GM18858 (cell line): ENCODE data around the gene AUTS2.

Experiments
- ATAC-seq: cut with Tn5 transposase; IDR thresholded peaks from one replicate; pipeline ENCODE4 v1.9.1; 2021; ENCODE audit not compliant: unreplicated experiment

Gene AUTS2

GRCh38 chr7:69922026-69922803 is 323.9 kb downstream of the AUTS2 start:
- peak; percentile 81 for ATAC-seq

GRCh38 chr7:69927461-69927860 is 329.2 kb downstream of the AUTS2 start:
- no peak for ATAC-seq

- ATAC-seq = no peak
Observed at GRCh38 chr7:69928621-69929020, 330.3 kb downstream of the AUTS2 start.

GRCh38 chr7:69929622-69930021 is 331.3 kb downstream of the AUTS2 start:
- no peak for ATAC-seq

- ATAC-seq = no peak
Observed at GRCh38 chr7:69932034-69932628, 333.9 kb downstream of the AUTS2 start.

GRCh38 chr7:69934144-69934903 is 336.0 kb downstream of the AUTS2 start:
- ATAC-seq = no peak

GRCh38 chr7:69935107-69935506 is 336.8 kb downstream of the AUTS2 start:
- no peak for ATAC-seq

GRCh38 chr7:69937097-69937496 is 338.8 kb downstream of the AUTS2 start:
- ATAC-seq = no peak

GRCh38 chr7:69939317-69939716 is 341.0 kb downstream of the AUTS2 start:
- no peak for ATAC-seq

GRCh38 chr7:69941077-69941651 is 342.9 kb downstream of the AUTS2 start:
- no peak for ATAC-seq

GRCh38 chr7:69942573-69942972 is 344.3 kb downstream of the AUTS2 start:
- ATAC-seq = no peak

- ATAC-seq = no peak
Observed at GRCh38 chr7:69946901-69947300, 348.6 kb downstream of the AUTS2 start.

- no peak for ATAC-seq
Observed at GRCh38 chr7:69947998-69948397, 349.7 kb downstream of the AUTS2 start.

GRCh38 chr7:69949122-69949521 is 350.8 kb downstream of the AUTS2 start:
- no peak for ATAC-seq

GRCh38 chr7:69951458-69951857 is 353.2 kb downstream of the AUTS2 start:
- no peak for ATAC-seq

GRCh38 chr7:69953136-69954067 is 355.1 kb downstream of the AUTS2 start:
- peak; percentile 53 for ATAC-seq

- no peak for ATAC-seq
Observed at GRCh38 chr7:69956541-69956940, 358.3 kb downstream of the AUTS2 start.

- ATAC-seq = no peak
Observed at GRCh38 chr7:69957661-69958060, 359.4 kb downstream of the AUTS2 start.

GRCh38 chr7:69959789-69960499 is 361.7 kb downstream of the AUTS2 start:
- no peak for ATAC-seq

- ATAC-seq = no peak
Observed at GRCh38 chr7:69961436-69961835, 363.2 kb downstream of the AUTS2 start.
